HFFc6 (cell line): Measurements from ENCODE around the gene RIBC2. TPM values are rescaled to one million over a fixed set of nuclear protein-coding genes. Genes with fewer than 3 reads are reported as not detected.
A peak's percentile ranks its signal among the peaks of the same experiment; 100 is the strongest.

Experiments used
- DNase-seq: peaks from one replicate; pipeline ENCODE4 v3.0.0-alpha.2; 2018
- H3K27ac Mint-ChIP-seq: 2 replicates; pipeline ENCODE4 v1.8.0; 2020; ENCODE audit warnings: mild to moderate bottlenecking, mixed read lengths
- H3K27me3 Mint-ChIP-seq: 2 replicates; pipeline ENCODE4 v1.8.0; 2021; ENCODE audit warnings: mild to moderate bottlenecking, moderate library complexity, mixed read lengths; ENCODE audit not compliant: insufficient read depth
- H3K36me3 Mint-ChIP-seq: 2 replicates; pipeline ENCODE4 v1.8.0; 2021; ENCODE audit warnings: low read depth, mixed read lengths
- H3K4me1 Mint-ChIP-seq: 2 replicates; pipeline ENCODE4 v1.8.0; 2020; ENCODE audit warnings: low read depth, mixed read lengths
- H3K4me3 Mint-ChIP-seq: 2 replicates; pipeline ENCODE4 v1.8.0; 2020; ENCODE audit warnings: mild to moderate bottlenecking, moderate library complexity, mixed read lengths
- H3K9me3 Mint-ChIP-seq: 2 replicates; pipeline ENCODE4 v1.8.0; 2020; ENCODE audit warnings: mild to moderate bottlenecking, mixed read lengths
- CTCF ChIP-seq: fragments of 200-600 bp; sonication (generic); IDR thresholded peaks from 2 replicates; pipeline ENCODE4 v1.5.0; 2021; ENCODE audit warnings: antibody characterized with exemption, mild to moderate bottlenecking
- total RNA-seq, 6 experiments: library from RNA; stranded (reverse); fragmentation: NEBNext Ultra II Directional; extraction: Animal tissue kit (Norgen Biotek cat#: 25700); gene quantifications; 2 replicates in 1 of 6; 3 replicates in 5 of 6; pipeline ENCODE4 v1.2.3, GENCODE V29; 2021

The RIBC2 gene
- total RNA-seq, 6 experiments from 2014 or later, result 1.0 to 3.7 (median 2.4) TPM

GRCh38 chr22:45475851-45476514, 62.5 kb downstream of the RIBC2 start:
- Mint-ChIP-seq H3K4me3 (no peak overlapping the region), H3K27me3 (peaks cover 3% of the 10 kb centered on the region), H3K4me1 (peaks cover 66% of the 10 kb centered on the region), H3K27ac (no peak overlapping the region), H3K9me3 (no peaks in the 10 kb centered on the region; the same call in 1 of the 2 replicates), H3K36me3 (no peaks in the 10 kb centered on the region)
- DNase-seq, result no peak
- no peak for TF ChIP-seq CTCF

- Mint-ChIP-seq H3K36me3 (no peaks in the 10 kb centered on the region), H3K4me3 (no peak overlapping the region), H3K27me3 (peaks cover 3% of the 10 kb centered on the region), H3K9me3 (no peaks in the 10 kb centered on the region; the same call in 1 of the 2 replicates), H3K27ac (peak overlapping the region; percentile 1; the same call in 1 of the 2 replicates), H3K4me1 (peaks cover 64% of the 10 kb centered on the region)
- DNase-seq, result peak; percentile 21
- no peak for TF ChIP-seq CTCF
Measured at GRCh38 chr22:45476814-45477213, 63.3 kb downstream of the RIBC2 start.

- H3K9me3 Mint-ChIP-seq, result no peaks in the 10 kb centered on the region; the same call in 1 of the 2 replicates
- peaks cover 3% of the 10 kb centered on the region for H3K27me3 Mint-ChIP-seq
- H3K36me3 Mint-ChIP-seq, result no peaks in the 10 kb centered on the region
- TF ChIP-seq CTCF, result no peak
- no peak overlapping the region for H3K4me3 Mint-ChIP-seq
- DNase-seq, result no peak
- H3K4me1 Mint-ChIP-seq, result peaks cover 59% of the 10 kb centered on the region
- H3K27ac Mint-ChIP-seq, result peak overlapping the region; percentile 80
Measured at GRCh38 chr22:45477366-45478107, 64.0 kb downstream of the RIBC2 start.

GRCh38 chr22:45478108-45478771, 64.7 kb downstream of the RIBC2 start:
- Mint-ChIP-seq H3K4me1 (peaks cover 52% of the 10 kb centered on the region), H3K27ac (peak overlapping the region; percentile 80), H3K4me3 (no peak overlapping the region; the same call in 1 of the 2 replicates), H3K27me3 (peaks cover 1% of the 10 kb centered on the region; the same call in 1 of the 2 replicates), H3K36me3 (no peaks in the 10 kb centered on the region), H3K9me3 (no peaks in the 10 kb centered on the region; the same call in 1 of the 2 replicates)
- peak; percentile 97 for DNase-seq
- TF ChIP-seq CTCF, result no peak

GRCh38 chr22:45480717-45481116, 67.2 kb downstream of the RIBC2 start:
- Mint-ChIP-seq H3K36me3 (no peaks in the 10 kb centered on the region), H3K27ac (no peak overlapping the region), H3K27me3 (peaks cover 1% of the 10 kb centered on the region; the same call in 1 of the 2 replicates), H3K9me3 (no peaks in the 10 kb centered on the region; the same call in 1 of the 2 replicates), H3K4me1 (peaks cover 41% of the 10 kb centered on the region), H3K4me3 (no peak overlapping the region)
- no peak for TF ChIP-seq CTCF
- DNase-seq, result no peak
